Testis (tissue), 2 donors: ENCODE measurements around the gene BNIPL.

ENCODE experiments used
- CTCF ChIP-seq, 3 experiments: fragments of 450-650 bp in 2 of 3; fragments of 200-600 bp in 1 of 3; sonication (generic) in 1 of 3; IDR thresholded peaks; one replicate each; pipeline ENCODE4 v1.5.1; 2016 to 2019; ENCODE audit warnings: antibody characterized with exemption in 3 of 3, mild to moderate bottlenecking in 2 of 3, moderate library complexity in 1 of 3
- POLR2A ChIP-seq: fragments of 450-650 bp; IDR thresholded peaks from one replicate; pipeline ENCODE4 v1.6.1; 2017; ENCODE audit warnings: antibody characterized with exemption, mild to moderate bottlenecking, moderate library complexity

DNA sequence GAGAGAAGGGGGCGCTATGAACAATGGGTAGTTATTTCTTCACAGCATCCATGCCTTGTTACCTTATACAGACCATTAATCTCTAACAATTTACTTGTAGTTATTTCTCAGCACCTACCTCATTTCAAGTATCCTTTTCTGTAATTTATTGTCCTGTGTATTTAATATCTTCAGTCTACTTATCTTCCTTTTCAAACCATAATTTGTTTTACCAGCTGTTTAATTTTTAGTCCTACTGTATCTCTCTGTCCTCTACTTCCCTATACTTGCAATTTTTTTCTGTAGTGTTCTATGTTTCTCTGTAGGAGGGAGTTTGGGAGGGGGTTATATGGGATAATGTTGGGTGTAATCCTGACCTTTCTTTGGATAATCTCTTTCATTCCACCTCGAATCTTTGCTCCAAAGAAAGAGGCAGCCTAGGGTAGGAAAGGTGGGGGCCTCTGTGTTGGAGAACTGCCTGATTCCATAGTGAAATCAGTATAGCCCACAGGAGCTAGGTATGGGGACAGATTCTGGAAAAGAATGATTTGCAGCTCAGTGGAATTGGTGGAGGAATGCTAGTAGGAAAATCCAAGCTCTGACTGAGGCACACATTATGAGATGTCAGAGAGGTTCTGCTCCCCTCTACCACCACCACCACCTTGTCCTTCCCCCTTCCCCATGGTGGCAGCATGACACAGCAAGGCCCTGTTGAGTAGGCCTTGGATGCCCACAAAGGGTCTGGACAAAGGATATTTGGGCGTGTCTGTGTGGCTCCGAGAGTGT is 24.5 kb downstream of the BNIPL start:
- no peak for TF ChIP-seq CTCF (IDR thresholded peaks at IDR 0.05)
- TF ChIP-seq POLR2A, result no peak
